CD8-positive, alpha-beta memory T cell (primary cell): ENCODE data around the gene TRIP4. TPM values are rescaled to one million over a fixed set of nuclear protein-coding genes. Genes with fewer than 3 reads are reported as not detected.
"Not testable (repeated sequence)": the region's sequence is repeated elsewhere in the genome, so short reads cannot be mapped to it uniquely, and the experiment has no call there.

Source experiments
- CTCF ChIA-PET: fragments of 350-600 bp; sonication (Branson Sonifier 250); formaldehyde crosslinking; loops from one replicate; lab custom pipeline; 2021; ENCODE audit warnings: antibody characterized with exemption; lab: Charles Lee
- POLR2A ChIA-PET: fragments of 350-600 bp; sonication (Branson Sonifier 250); formaldehyde crosslinking; loops from one replicate; lab custom pipeline; 2021; ENCODE audit warnings: antibody characterized with exemption; lab: Charles Lee
- DNase-seq, 5 donors: peaks; one replicate each; pipeline versions ENCODE4 v3.0.0 to v3.0.0-alpha.2; 2020 to 2022; ENCODE audit warnings: mixed read lengths in 1 of 5
- H3K27ac ChIP-seq: one replicate; pipeline ENCODE4 v1.7.0; 2013; ENCODE audit warnings: low read depth, mild to moderate bottlenecking, low read length, moderate library complexity
- H3K27me3 ChIP-seq: 2 replicates; pipeline ENCODE4 v1.7.0; 2013; ENCODE audit warnings: low read length, mild to moderate bottlenecking; ENCODE audit not compliant: insufficient read depth, poor library complexity, severe bottlenecking
- H3K36me3 ChIP-seq: 2 replicates; pipeline ENCODE4 v1.7.0; 2013; ENCODE audit warnings: mild to moderate bottlenecking, low read length, moderate library complexity; ENCODE audit not compliant: insufficient read depth
- H3K4me1 ChIP-seq: 2 replicates; pipeline ENCODE4 v1.7.0; 2013; ENCODE audit warnings: mild to moderate bottlenecking, low read length, moderate library complexity; ENCODE audit not compliant: insufficient read depth
- H3K4me3 ChIP-seq: 2 replicates; pipeline ENCODE4 v1.7.0; 2013; ENCODE audit warnings: mild to moderate bottlenecking, low read length
- H3K9me3 ChIP-seq: 2 replicates; pipeline ENCODE4 v1.7.0; 2013; ENCODE audit warnings: mild to moderate bottlenecking, low read length
- H3K27ac Mint-ChIP-seq, 8 donors: one replicate each; pipeline ENCODE4 v1.8.0; 2020 to 2021; ENCODE audit warnings: mixed read lengths in 8 of 8, mild to moderate bottlenecking in 6 of 8, inconsistent platforms in 3 of 8, moderate library complexity in 3 of 8
- H3K27me3 Mint-ChIP-seq, 2 donors: one replicate each; pipeline ENCODE4 v1.8.0; 2020 to 2021; ENCODE audit warnings: mixed read lengths in 2 of 2, mild to moderate bottlenecking in 1 of 2, moderate library complexity in 1 of 2
- H3K36me3 Mint-ChIP-seq, 3 donors: one replicate each; pipeline ENCODE4 v1.8.0; 2020 to 2021; ENCODE audit warnings: mixed read lengths in 3 of 3, inconsistent platforms in 1 of 3, mild to moderate bottlenecking in 1 of 3
- H3K4me1 Mint-ChIP-seq, 3 donors: one replicate each; pipeline ENCODE4 v1.8.0; 2020 to 2021; ENCODE audit warnings: mixed read lengths in 3 of 3, inconsistent platforms in 1 of 3, mild to moderate bottlenecking in 1 of 3
- H3K4me3 Mint-ChIP-seq, 7 donors: one replicate each; pipeline ENCODE4 v1.8.0; 2020 to 2021; ENCODE audit warnings: mixed read lengths in 7 of 7, mild to moderate bottlenecking in 6 of 7, moderate library complexity in 4 of 7, inconsistent platforms in 2 of 7
- H3K9me3 Mint-ChIP-seq, 5 donors: one replicate each; pipeline ENCODE4 v1.8.0; 2020 to 2022; ENCODE audit warnings: mixed read lengths in 5 of 5, mild to moderate bottlenecking in 3 of 5, moderate library complexity in 2 of 5, inconsistent platforms in 1 of 5
- polyA plus RNA-seq: library from polyadenylated mRNA; unstranded; fragments of 300-500 nt; fragmentation: Illumina TruSeq; gene quantifications from one replicate; pipeline ENCODE4 v1.2.3, GENCODE V29; 2021
- total RNA-seq, 2 experiments: library from RNA; stranded (reverse); gene quantifications; one replicate each; pipeline ENCODE4 v1.2.3, GENCODE V29; 2021

The TRIP4 gene
- total RNA-seq = 10 to 100 TPM; 25.1 to 26.2 TPM
- 31.9 TPM for polyA plus RNA-seq

DNA sequence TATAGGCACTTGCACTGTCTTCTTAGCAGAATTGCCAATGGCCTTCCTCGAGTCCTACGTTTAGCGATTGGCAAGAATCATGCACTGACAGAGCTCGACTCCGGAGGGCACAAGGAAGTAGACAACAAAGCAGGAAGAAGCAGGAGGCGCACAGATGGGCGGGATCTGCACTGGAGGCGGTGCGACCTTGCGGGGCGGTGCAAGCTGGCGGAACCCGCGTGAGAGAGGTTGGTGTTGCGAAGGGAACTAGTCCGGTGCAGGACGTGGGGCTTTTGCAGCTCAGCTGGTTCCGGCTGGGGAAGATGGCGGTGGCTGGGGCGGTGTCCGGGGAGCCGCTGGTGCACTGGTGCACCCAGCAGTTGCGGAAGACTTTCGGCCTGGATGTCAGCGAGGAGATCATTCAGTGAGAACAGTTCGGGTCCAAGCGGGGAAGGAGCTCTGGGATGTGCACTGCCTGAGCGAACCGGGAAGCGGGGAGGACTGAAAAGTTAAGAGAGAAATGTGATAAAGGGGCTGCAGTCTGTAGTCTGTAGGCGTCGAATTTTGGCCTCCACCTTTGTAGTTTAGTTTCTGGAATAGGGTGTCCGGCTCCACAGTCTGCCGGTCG lies at the start of gene TRIP4:
TRIP4 (plus strand) TSS at position 275 of the 607 bp plus-strand sequence; CDS start at position 303, 28 bp downstream.
- no peaks in the 10 kb centered on the region for H3K27me3 ChIP-seq
- H3K4me3 ChIP-seq = peak within 1 kb of the TSS; percentile 96
- H3K36me3 ChIP-seq = no peaks in the 10 kb centered on the region
- H3K9me3 Mint-ChIP-seq = no peaks in the 10 kb centered on the region
- CTCF ChIA-PET = interaction anchor here (1.0 to 1.3 kb wide), 8 partner anchors 9 to 448 kb away, joined by 3 to 4 read pairs (median 3); partner anchors contain the start of genes PPIB and ZNF609
- DNase-seq = peak; percentile 93 to 97 (median 95)
- POLR2A ChIA-PET = interaction anchor here (0.6 to 1.5 kb wide), 7 partner anchors 31 to 602 kb away, joined by 3 to 19 read pairs (median 3); partner anchors contain the start of genes CSNK1G1, PPIB and SPG21
- peaks cover 19% of the 10 kb centered on the region for H3K4me1 ChIP-seq
- peaks cover 0 to 18% (median 2%) of the 10 kb centered on the region in 3 donors for H3K36me3 Mint-ChIP-seq
- peak within 1 kb of the TSS; percentile 81 for H3K27ac ChIP-seq
- peak within 1 kb of the TSS; percentile 94 to 100 (median 98) for H3K4me3 Mint-ChIP-seq
- no peaks in the 10 kb centered on the region for H3K27me3 Mint-ChIP-seq
- peaks cover 17 to 27% (median 20%) of the 10 kb centered on the region in 3 donors for H3K4me1 Mint-ChIP-seq
- peak within 1 kb of the TSS; percentile 73 to 98 (median 96) for H3K27ac Mint-ChIP-seq
- H3K9me3 ChIP-seq = no peaks in the 10 kb centered on the region

DNA sequence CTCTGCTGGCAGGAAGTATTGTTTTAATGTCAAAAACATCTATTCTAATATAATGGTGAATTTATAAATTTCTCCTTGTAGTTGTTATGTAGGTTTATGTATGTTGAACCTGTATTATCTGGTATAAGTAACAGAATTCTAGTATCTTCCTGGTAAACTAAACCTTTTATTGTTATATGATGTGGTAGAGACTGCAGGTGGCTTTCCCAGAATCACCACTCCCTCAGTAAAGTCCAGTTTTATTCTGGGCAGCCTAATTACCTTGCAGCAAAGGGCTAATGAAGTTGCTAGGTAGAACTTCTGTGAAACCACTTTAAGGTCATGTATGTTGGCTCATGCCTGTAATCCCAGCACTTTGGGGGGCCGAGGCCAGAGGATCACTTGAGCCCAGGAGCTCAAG lies 47.3 kb upstream of the TRIP4 start:
- Histone ChIP-seq H3K4me1 (no peaks in the 10 kb centered on the region), H3K9me3 (no peaks in the 10 kb centered on the region), H3K27me3 (no peaks in the 10 kb centered on the region), H3K36me3 (no peaks in the 10 kb centered on the region), H3K27ac (no peak overlapping the region), H3K4me3 (no peak overlapping the region)
- peaks cover 0 to 38% (median 3%) of the 10 kb centered on the region in 3 donors for H3K36me3 Mint-ChIP-seq
- no peaks in the 10 kb centered on the region for H3K9me3 Mint-ChIP-seq
- H3K4me3 Mint-ChIP-seq = no peak overlapping the region
- DNase-seq = no peak
- peak overlapping the region in 2 of 8 donors; percentile 1 to 2 for H3K27ac Mint-ChIP-seq
- CTCF ChIA-PET = no interaction called here
- POLR2A ChIA-PET = no interaction called here
- no peaks in the 10 kb centered on the region for H3K27me3 Mint-ChIP-seq
- H3K4me1 Mint-ChIP-seq = peaks cover 19 to 50% (median 41%) of the 10 kb centered on the region in 3 donors

- POLR2A ChIA-PET = no interaction called here
- H3K4me1 ChIP-seq = no peaks in the 10 kb centered on the region
- no peak overlapping the region for H3K27ac Mint-ChIP-seq
- H3K27ac ChIP-seq = no peak overlapping the region
- H3K36me3 ChIP-seq = no peaks in the 10 kb centered on the region
- no peak overlapping the region for H3K4me3 Mint-ChIP-seq
- no peaks in the 10 kb centered on the region for H3K27me3 Mint-ChIP-seq
- no peaks in the 10 kb centered on the region for H3K27me3 ChIP-seq
- peaks cover 0 to 45% (median 3%) of the 10 kb centered on the region in 3 donors for H3K36me3 Mint-ChIP-seq
- no peaks in the 10 kb centered on the region for H3K9me3 ChIP-seq
- H3K4me1 Mint-ChIP-seq = peaks cover 19 to 47% (median 38%) of the 10 kb centered on the region in 3 donors
- H3K9me3 Mint-ChIP-seq = no peaks in the 10 kb centered on the region
- H3K4me3 ChIP-seq = no peak overlapping the region
- CTCF ChIA-PET = no interaction called here
- no peak for DNase-seq
Measured at GRCh38 chr15:64341961-64342360, 45.7 kb upstream of the TRIP4 start.

DNA sequence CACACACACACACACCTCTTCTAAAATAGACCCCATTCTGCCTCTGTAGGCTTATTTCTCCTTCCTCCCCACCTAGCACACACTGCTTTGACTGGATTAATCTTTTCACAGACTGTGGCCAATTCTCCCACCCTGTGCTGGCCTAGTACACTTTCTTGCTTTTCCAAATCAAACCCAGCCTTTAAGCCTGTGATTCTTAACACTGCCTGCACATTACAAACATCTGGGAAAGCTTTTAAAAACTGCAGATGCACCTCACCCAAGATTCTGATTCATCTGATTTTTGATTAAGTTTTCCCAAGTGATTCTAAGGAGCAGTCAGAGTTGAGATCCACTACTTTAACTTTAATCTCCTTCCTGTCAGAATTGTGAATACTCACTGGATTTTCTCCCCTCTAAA lies 44.4 kb upstream of the TRIP4 start:
- no peaks in the 10 kb centered on the region for H3K4me1 ChIP-seq
- ChIA-PET CTCF (no interaction called here), POLR2A (no interaction called here)
- no peak overlapping the region for H3K4me3 ChIP-seq
- H3K9me3 ChIP-seq = no peaks in the 10 kb centered on the region
- no peaks in the 10 kb centered on the region for H3K27me3 ChIP-seq
- Mint-ChIP-seq H3K9me3 (no peaks in the 10 kb centered on the region), H3K4me1 (peaks cover 20 to 45% (median 35%) of the 10 kb centered on the region in 3 donors), H3K36me3 (peaks cover 0 to 50% (median 4%) of the 10 kb centered on the region in 3 donors), H3K27me3 (no peaks in the 10 kb centered on the region), H3K4me3 (no peak overlapping the region), H3K27ac (peak overlapping the region in 2 of 8 donors; percentile 9 to 77)
- H3K36me3 ChIP-seq = no peaks in the 10 kb centered on the region
- DNase-seq = no peak
- H3K27ac ChIP-seq = no peak overlapping the region

DNA sequence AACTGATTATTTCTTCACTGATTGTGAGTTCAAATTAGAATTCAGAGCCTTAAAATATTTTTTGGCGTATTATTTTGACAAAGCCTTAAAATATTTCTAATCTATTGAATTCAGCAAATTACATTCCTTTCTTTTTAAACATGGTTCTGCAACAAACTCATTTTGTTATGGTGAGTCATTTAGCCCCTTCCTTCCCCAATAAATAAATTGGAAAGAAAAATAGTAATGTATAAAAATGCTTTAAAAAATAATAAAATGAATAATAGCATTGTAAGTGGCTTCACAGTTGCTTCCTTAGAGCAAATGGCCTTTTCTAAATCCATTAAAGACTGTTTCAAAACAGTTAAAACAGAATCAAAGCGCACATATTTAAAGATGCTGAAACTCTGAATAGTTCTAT lies 43.8 kb upstream of the TRIP4 start:
- peaks cover 0 to 50% (median 4%) of the 10 kb centered on the region in 3 donors for H3K36me3 Mint-ChIP-seq
- H3K27me3 ChIP-seq = no peaks in the 10 kb centered on the region

GRCh38 chr15:64344651-64345294 lies 42.9 kb upstream of the TRIP4 start:
- no peak overlapping the region for H3K27ac ChIP-seq
- H3K4me3 ChIP-seq = no peak overlapping the region
- H3K36me3 ChIP-seq = no peaks in the 10 kb centered on the region
- Mint-ChIP-seq H3K27ac (no peak overlapping the region), H3K9me3 (no peaks in the 10 kb centered on the region), H3K4me1 (peaks cover 20 to 49% (median 41%) of the 10 kb centered on the region in 3 donors), H3K36me3 (peaks cover 0 to 51% (median 7%) of the 10 kb centered on the region in 3 donors), H3K4me3 (no peak overlapping the region), H3K27me3 (no peaks in the 10 kb centered on the region)
- DNase-seq = no peak
- H3K9me3 ChIP-seq = no peaks in the 10 kb centered on the region
- POLR2A ChIA-PET = no interaction called here
- CTCF ChIA-PET = no interaction called here
- no peaks in the 10 kb centered on the region for H3K27me3 ChIP-seq
- H3K4me1 ChIP-seq = no peaks in the 10 kb centered on the region

More for the DNA sequence above, 43.8 kb upstream of the TRIP4 start:
- no peaks in the 10 kb centered on the region for H3K4me1 ChIP-seq
- H3K36me3 ChIP-seq = no peaks in the 10 kb centered on the region
- no peaks in the 10 kb centered on the region for H3K9me3 ChIP-seq
- DNase-seq = no peak
- ChIA-PET CTCF (no interaction called here), POLR2A (no interaction called here)
- Mint-ChIP-seq H3K4me3 (no peak overlapping the region), H3K4me1 (peaks cover 20 to 49% (median 38%) of the 10 kb centered on the region in 3 donors), H3K27ac (no peak overlapping the region), H3K9me3 (no peaks in the 10 kb centered on the region), H3K27me3 (no peaks in the 10 kb centered on the region)
- H3K27ac ChIP-seq = no peak overlapping the region
- no peak overlapping the region for H3K4me3 ChIP-seq

DNA sequence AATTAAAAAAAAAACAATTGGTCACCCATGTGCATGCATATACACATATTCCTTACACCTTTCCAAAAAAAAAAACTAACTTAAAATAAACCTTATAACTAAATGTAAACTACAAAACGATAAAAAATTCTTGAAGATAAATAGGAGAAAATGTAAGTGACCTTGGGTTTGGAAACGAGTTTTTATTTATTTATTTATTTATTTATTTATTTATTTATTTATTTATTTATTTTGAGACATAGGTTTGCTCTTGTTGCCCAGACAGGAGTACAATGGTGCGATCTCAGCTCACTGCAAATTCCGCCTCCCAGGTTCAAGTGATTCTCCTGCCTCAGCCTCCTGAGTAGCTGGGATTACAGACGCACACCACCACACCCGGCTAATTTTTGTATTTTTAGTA lies 41.4 kb upstream of the TRIP4 start:
- H3K27me3 Mint-ChIP-seq, H3K4me1 ChIP-seq, H3K9me3 ChIP-seq, H3K9me3 Mint-ChIP-seq, H3K4me3 ChIP-seq, H3K27me3 ChIP-seq, H3K36me3 ChIP-seq, H3K27ac Mint-ChIP-seq, H3K4me3 Mint-ChIP-seq, H3K27ac ChIP-seq, CTCF ChIA-PET, POLR2A ChIA-PET, DNase-seq: not testable (repeated sequence)
- Mint-ChIP-seq H3K4me1 (peaks cover 22 to 48% (median 46%) of the 10 kb centered on the region in 3 donors), H3K36me3 (peaks cover 0 to 49% (median 7%) of the 10 kb centered on the region in 3 donors)

DNA sequence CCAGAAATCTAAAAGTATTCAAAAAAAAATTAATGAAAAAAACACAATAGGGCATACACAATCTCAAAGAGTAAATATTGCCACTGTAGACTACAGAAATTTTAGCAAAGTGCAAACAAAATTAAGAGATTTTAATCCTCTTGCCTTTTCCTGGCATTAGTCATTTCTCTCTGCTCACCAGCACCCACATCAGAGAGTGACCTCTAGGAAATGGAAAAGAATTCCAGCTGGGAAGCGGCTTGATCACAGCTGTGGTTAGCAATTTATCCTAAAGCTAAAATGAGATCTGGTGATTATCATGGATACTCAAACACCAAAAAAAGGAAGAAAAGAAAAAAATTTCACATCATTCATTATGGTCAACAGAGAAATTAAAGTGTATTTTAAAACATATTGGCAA lies 39.2 kb upstream of the TRIP4 start:
- no peak overlapping the region for H3K27ac ChIP-seq
- peaks cover 0 to 38% (median 4%) of the 10 kb centered on the region in 3 donors for H3K36me3 Mint-ChIP-seq
- H3K4me1 ChIP-seq = no peaks in the 10 kb centered on the region
- no peaks in the 10 kb centered on the region for H3K27me3 Mint-ChIP-seq
- H3K36me3 ChIP-seq = no peaks in the 10 kb centered on the region
- ChIA-PET POLR2A (interaction anchor here (0.6 kb wide), 1 partner anchor 784 kb away, joined by 3 read pairs; no protein-coding TSS in a partner anchor), CTCF (no interaction called here)
- no peaks in the 10 kb centered on the region for H3K27me3 ChIP-seq
- no peak overlapping the region for H3K4me3 ChIP-seq
- no peak overlapping the region for H3K4me3 Mint-ChIP-seq
- DNase-seq = no peak
- H3K9me3 ChIP-seq = no peaks in the 10 kb centered on the region
- no peaks in the 10 kb centered on the region for H3K9me3 Mint-ChIP-seq
- H3K4me1 Mint-ChIP-seq = peaks cover 19 to 46% (median 35%) of the 10 kb centered on the region in 3 donors
- no peak overlapping the region for H3K27ac Mint-ChIP-seq
